T-helper 9 cell (primary cell): Measurements from ENCODE around the gene TGFBR2.

ENCODE experiments used
- DNase-seq: peaks from one replicate; pipeline ENCODE4 v3.0.0-alpha.2; 2020

The TGFBR2 gene

DNA sequence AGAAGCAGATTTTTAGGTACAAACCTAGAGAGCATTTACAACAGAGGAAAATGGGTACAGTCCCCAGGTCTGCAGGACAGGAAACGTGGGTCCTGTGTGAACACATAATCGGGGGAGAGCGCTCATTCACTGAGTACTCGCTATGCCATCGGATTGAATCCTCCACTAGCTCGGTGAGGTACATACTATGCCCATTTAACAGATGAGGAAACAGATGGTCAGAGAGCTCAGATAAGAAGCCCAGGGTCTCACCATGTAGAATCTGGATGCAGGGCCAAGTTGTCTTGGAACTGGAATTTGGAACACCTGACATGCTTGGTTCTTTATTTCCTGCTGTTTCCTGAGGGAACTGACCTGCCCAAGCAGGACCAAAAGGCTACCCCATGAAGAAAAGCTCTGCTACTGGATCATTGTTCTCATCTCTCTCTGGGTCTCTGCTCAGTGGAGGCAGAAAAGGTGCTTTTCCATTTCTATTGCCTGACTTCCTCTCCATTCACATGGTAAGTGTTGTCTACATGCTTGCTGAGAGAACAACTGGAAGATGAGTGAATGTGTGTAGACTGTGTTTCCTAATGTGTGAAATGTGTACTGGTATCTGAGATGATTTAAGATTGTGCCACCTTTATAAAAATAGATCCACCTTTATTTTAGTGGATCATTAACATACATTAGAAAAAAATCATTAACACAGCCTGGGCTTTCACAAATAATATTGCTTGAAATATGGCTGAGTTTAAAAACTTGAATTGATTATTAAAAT, 89.1 kb downstream of the TGFBR2 start:
- no peak for DNase-seq

DNA sequence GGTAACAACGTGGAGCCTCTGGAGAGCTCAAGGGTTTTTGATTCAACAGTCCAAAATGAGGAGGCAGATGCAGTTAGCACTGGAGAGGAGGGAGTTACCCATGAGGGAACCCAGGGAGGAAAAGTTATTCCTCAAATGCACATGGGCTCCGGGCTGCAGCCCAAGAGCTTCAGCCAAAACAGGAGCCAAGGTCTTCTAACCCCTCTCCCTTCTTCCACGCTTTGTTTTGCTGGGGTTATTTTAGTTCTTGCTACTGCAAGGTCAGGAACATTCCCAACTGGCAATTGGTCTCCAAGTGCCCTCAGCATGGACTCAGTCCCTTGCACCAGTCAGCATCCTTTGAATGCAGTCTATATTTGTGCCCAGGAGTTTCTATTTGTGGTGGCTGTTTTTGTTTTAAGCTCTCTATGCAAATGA, 90.0 kb downstream of the TGFBR2 start:
- DNase-seq: no peak

DNA sequence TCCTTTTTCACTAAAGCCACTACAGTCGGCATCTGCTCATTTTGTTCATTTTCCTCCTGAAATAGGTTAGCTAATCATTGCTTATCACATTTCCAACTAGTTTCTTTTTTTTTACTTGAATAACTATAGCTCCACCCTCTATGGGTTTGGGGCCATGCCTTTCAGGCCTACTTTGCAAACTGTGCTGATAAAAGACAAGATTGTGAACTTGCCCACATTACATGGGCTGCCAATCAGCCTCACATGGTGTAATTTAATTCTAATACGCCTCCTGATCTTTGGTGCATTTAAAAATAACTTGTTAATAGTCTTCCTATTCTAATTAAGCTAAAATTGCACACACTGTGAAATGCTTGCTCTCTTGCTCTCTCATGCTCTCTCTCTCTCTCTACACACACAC, 90.5 kb downstream of the TGFBR2 start:
- no peak for DNase-seq

DNA sequence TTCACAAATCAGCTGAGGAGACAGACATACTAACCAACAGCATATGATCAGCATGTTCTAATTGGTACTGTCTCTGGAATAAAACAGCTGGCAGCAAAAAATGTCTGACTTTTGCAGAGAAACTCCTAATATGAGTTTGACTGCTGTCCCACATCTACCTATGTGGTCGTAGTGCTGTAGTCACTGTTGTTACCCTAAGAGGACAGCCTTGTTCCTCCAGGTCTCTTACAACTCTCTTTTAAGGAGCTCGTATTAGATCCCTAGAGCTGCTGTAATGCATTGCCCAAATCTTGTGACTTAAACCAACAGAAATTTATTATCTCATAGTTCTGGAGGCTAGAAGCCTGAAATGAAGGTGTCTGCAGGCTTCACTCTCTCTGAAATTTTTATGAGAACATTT, 92.1 kb downstream of the TGFBR2 start:
- DNase-seq: no peak

DNA sequence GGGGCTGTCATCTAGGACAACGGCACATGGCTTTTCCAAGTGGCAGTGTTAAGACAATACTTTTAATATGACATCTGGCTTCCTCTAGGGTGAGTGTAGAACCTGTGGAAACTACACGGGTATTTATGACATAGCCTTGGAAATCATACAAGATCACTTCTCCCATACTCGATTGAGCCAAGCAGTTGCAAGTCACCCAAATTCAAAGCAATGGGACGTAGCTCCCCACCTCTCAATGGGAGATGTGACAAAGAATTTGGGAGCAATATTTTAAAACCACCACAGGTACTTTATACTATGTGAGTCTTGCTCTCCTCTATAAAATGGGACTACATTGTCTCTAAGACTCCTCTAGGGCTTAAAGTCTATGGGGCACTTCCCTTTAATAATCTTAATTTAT, 93.5 kb downstream of the TGFBR2 start:
- DNase-seq: no peak

DNA sequence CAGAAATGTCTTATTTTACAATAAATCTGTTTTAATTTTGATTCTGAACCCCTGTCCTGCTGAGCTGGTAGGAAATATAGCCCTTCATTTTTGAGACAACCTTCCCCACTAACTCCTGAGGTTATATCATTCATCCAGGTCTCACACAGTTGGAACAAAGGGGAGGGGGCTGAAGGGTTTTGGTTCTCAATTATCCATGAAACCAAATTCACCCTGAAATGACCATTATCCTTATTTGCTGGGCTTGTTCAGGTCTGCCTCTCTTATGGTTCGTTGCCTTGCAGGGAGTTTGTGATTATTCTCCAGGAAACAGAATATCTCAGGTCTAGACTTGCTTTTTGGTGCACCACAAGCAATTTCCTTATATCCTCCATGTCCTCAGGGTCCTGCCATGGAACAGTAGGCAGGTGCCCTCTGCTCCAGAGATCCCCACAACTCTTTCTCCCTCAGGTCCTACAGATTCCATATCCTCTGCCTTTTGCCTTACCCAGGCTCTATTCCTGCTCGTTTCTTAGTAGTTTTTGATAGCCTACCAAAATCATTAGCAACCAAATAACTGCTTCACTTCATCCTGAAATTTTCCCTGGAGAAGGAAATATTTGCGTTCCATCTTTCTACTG, 94.4 kb downstream of the TGFBR2 start:
- no peak for DNase-seq

DNA sequence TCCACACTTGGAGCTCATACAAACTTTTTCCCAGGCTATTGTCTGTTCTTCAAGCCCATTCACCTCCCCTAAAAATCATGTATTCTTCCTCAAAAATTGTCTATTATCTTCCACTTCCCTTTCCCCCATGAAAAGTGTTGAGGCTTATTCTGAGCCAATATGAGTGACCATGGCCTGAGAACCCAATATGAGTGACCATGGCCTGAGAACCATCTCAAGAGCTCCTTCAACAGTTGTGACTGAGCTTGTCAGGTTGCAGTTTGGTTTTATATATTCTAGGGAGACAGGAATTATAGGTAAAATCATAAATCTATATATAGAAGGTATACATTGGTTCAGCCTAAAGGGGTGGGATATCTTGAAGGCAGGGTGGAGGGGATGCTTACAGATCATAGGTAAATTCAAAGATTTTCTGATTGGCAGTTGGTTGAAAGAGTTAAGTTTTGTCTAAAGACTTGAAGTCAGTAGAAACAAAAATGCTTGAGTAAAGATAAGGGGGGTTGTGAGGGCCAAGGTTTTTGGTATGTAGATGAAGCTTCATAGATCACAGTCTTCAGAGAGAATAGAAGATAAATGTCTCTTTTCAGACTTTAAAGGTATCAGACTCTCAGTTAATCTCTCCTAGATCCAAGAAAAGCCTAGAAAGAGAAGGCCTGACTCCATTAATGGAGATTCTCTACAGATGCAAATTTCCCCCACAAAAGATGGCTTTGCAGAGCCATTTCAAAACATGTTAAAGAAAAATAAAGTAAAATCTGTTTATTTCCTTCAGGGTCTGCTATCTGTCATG, 95.8 kb downstream of the TGFBR2 start:
- no peak for DNase-seq

DNA sequence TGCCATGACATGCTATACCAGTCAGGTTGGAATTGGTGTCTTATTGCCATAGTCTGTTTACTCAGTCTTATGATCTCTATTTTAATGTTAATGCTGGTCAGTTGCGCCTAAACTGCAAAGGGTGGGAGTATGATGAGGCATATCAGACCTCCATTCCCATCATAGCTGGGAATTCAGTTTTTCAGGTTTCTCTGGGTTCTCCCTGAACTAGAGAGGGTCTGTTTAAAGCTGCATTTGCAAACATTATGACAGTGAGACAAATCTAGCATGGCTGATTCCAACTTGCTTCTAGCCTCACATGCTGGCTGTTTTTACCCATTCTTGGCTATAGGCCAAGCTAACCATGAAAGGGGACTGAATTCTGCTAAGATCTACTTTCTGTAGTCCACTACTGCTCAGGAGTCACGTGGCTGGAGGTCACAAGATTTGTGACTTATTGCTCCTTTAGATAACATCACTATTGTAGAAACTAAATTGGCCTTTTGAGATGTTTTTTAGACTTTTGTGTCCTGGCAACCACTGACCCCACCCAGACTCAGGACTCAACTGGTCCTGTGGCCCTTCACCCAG, 96.5 kb downstream of the TGFBR2 start:
- DNase-seq: no peak

DNA sequence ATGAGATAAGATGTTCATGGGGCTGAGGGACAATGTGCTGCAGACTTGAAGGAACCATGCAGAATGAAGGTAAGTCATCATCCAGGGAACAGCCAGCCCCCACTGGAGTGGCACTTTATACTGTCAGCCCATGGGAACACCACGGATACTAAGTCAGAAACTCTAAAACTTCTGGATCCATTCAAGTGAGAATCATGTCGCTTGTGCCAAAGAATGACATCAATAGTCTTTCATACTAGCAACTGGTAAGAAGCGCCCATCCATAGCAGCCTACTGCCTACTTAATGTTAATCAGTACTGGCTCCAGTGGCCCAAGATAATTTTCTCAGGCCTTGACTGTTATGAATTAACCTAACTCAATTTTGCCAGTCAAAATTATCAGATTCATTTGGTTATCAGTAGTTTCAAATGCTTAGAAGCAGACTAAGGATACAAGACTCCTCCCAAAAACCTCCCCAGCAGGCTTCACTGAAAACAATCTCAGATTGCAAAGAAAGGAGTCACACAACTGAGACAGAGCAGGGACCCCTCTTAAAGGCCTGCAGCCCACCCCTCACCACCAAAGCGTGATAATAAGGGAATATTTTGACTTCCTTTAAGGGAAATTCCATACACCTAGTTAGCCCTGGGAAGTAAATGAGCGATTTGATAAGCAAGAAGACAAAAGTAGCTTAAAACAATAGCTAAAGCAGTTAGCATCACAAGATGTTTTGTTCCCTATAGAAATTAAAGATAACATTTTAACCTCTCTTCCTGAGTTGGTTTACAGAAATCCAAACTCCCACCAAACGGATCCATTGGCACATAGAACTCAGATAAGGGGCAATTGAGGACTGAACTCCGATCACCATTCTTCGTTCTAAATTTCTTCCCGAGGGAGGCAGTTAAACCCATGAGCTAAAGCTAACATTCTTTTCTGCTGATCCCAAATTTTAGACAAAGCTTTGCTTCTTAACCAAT, 98.8 kb downstream of the TGFBR2 start:
- no peak for DNase-seq

DNA sequence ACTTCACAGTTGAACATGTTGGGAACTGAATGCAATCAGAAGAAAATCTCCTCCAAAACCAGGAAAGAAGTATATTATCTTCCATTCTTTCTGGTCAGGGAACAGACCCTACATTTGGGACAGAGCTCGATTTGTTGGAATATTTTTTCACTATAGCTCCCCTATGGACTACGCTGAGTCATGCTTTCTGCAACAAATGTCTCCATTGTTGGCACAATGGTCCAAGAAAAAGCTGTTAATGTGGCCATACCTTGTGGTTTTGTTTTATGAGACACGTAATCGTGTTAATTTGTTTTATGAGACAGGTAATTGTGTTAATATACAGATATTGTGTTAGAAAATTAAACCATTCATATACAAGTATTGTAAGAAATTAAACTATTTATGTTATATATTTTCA, 101.4 kb downstream of the TGFBR2 start:
- DNase-seq: no peak

DNA sequence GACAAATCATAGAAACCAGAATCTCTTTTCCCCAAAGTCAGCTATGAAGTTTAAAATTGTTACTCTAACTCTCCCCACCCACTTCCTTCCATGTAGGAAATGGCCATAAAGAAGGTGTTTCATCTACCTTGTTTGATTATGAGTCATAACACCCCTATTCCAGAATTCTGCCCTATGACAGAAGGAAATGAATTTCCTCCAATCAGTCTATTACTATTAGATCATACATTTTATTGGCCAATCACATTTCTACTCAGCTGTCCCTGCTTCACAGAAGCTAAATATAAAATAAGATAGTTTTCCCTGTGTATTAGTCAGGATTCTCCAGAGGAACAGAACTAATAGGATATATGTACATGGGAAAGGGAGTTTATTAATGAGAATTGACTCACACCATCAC, 102.1 kb downstream of the TGFBR2 start:
- no peak for DNase-seq

DNA sequence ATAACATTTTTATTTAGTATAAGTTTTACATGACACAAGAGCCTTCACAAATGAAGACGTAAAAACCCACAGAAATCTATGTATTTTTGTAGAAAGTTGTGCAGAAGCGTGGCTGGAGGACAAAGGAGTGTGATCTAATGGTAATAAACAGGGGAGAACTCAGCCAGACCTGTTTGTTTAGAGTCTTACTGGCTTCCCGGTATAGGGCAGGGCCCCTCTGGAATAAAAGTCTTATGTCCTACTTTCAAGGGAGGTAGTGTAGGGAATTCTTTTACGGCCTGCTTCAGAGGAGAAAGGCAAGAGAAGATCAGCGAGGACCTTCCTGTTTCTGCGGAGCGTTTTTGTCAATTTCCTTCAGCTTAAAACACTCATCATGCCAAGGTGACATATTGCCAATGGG, 103.6 kb downstream of the TGFBR2 start:
- DNase-seq: no peak

DNA sequence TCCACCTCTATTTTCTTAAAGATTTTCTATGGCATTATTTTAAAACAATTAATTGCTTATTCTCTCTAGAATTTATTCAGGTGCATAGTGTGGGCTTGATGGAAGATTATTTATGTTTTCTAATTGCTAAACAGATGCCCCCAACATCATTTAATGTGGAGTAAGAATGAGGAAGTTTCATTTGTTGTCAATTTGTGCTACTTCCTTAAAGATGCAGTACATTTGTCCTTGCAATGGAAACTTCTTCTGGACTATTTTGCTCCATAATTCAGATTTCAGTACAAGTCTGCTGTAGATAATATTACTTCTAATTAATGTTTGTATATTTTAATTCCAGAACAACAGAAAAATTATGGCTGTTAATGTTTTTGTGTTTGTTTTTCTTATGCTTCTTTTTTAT, 104.8 kb downstream of the TGFBR2 start:
- no peak for DNase-seq

DNA sequence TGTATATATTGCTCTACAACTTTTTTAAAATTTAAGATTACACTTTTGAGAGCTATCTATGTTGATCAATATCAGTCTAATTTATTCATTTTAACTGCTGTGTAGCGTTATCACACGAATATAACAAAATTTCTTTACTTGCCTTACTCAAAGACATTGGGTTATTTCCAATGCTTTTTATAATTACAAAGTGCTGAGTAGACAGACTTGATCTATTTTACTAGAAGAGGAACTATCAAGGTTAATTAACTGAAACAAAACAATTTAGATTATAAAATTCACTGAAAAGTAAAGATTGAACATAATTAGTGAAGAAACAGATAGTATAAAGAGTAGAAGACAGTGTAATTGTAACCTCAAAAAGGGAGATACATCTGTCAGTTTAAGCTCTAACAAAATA, 105.5 kb downstream of the TGFBR2 start:
- DNase-seq: no peak

DNA sequence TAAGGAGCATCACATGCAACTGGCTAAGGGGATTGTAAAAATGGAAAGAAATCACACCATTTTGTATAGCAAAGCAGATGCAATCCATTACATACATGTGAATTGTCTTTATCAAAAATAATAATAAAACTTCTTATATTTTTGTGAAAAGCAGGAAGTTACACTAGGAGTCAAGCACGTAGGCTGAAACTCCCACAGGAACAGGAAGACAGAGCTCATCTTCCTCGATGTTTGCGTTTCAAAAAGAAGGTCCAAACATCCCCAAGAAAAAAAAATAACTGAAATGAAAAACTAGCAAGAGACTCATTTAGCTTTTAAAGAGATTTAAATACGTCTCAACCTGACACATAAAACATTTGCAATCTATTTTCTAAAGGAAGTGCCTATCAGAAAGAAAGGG, 106.6 kb downstream of the TGFBR2 start:
- no peak for DNase-seq

DNA sequence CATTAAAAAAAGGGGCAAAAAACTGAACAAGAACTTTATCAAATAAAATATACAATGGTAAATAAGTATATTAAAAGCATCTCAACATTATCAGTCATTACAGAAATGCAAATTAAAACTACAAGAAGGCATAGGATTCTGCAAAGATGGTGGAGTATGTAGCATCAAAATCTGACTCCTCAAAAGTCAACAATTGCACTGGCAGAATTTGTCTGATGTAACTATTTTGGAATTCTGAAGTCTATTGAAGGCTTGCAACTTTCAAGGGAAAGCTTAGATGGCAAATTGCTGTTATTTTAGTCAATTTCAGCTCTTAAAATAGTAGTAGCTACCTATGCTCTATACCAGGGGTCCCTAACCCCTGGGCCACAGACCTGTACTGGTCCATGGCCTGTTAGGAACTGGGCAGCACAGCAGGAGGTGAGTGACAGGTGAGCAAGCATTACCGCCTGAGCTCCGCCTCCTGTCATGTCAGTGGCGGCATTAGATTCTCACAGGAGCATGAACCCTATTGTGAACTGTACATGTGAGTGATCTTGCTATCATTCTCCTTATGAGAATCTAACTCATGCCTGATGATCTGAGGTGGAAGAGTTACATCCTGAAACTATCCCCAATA, 107.6 kb downstream of the TGFBR2 start:
- no peak for DNase-seq

DNA sequence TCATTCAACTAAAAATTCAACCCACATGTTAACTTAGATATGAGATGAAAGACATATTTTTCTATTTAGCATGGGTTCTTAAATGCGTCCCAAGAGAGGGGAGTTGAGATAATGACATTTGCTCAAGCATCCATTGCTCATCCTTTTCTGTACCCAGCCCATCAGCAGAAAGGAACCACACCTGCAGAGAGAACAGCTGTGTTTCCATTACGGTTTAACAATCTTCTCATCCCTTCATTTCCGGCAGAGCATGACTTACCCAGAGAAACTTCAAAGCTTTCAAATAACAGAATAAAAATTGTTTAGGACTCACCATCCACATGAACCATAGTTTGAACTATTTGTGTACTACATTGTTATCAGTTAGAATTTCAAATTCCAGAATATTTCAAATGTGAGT, 113.1 kb downstream of the TGFBR2 start:
- no peak for DNase-seq

DNA sequence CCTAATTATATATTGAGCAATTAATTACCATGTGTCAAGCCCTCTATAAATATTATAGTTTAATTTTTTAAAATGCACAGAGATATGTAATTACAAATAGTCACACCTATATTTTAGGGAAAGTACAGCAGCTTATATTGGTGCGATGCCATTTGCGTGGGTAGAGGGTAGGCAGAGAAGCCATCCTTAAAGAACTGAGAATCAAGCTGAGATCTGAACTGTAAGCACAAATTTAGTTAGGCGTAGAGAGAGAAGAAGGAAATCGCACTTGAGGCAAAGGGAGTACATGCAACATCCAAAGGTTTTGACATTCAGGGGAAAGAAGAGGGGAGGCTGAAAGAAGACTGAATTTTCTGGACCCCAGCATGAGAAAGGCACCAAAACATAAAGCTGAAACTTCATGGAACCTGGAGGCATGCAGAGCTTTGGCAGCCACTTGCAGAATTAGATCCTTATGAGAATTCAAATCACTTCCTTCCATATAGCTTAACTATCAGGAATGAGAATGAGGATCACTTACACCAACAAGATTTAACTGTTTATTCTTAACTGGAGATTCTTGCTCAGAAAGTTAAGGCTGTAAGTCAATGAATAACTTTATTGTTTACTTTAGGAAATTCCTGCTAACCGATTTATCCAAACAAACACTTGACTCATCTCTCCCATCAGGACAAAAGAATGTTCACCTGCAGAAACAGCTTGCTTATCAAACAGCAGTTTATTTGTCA, 114.3 kb downstream of the TGFBR2 start:
- no peak for DNase-seq

DNA sequence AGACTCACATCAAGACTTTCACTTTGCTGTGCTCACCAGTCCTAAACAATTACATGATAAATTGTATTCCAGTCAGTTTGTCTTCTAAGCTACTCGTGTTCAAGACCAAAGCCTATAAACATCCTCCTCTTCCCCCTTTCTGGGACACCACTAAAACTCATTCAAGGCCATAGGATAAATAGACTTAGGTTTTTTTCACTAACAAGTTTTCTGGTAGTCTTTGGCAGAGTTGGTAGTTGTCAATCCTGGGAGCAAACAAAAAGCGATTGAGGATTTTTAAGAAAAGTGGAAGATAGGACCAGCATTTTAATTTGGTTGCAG, 114.9 kb downstream of the TGFBR2 start:
- DNase-seq: no peak

DNA sequence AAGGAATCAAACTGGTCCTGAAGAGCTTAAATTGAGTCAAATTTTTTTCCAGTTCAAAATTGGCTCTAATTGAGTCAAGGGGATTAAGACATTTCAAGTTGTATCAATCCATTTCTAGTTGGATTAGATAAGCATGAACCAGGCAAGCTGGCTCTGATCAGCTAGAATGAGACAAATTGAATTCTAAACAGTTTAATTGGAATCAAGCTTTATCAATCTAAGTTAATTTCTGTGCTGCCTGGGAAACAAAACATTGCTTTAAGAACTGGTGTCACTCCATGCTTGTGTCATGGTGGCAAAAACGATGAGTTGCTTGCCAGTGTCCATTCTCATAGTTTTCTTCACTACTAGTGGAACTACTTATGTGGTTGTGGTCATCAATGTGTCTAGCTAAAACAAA, 116.8 kb downstream of the TGFBR2 start:
- no peak for DNase-seq

DNA sequence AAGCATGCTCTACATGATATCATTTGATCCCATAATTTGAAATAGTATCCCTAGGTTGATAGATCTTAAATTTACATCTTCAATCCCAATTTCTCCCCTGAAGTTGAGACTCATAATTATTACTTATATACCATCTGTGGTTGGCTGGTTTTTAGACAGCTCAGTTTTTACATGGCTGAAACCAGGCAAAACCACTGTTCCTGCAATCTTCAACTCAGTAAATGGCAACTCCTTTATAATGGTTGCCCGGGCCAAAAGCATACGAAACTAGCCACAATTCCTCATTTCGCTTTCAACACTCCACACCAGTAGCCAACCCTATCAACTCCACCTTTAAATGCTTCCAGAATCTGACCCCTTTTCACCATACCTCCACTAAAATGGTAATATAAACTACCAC, 118.5 kb downstream of the TGFBR2 start:
- no peak for DNase-seq

DNA sequence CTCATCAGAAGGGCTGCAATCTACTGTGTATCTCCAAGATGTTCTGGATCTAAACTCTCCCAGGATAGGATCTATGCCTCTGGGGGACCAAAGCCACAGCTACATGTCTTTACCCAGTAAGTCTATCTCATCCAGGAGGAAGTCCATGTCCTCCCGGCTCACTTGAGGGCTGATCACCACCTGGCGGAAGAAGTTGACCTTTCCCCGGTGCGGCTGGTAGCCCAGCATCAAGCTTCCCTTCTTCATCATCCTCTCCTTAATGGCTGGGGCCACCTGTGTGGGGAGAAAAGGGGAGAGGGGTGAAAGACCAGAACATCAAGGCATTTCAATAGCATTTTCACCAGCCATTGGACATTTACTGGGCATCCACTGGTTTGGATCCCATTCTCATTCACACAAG, 121.7 kb downstream of the TGFBR2 start:
- no peak for DNase-seq
